ENCODE measurements around the gene P4HB. TPM values are rescaled to one million over a fixed set of nuclear protein-coding genes. Genes with fewer than 3 reads are reported as not detected.

Gene P4HB
- total and polyA plus RNA-seq, 3 donors from 2014 or later, result 205 to 230 (median 213) TPM

DNA sequence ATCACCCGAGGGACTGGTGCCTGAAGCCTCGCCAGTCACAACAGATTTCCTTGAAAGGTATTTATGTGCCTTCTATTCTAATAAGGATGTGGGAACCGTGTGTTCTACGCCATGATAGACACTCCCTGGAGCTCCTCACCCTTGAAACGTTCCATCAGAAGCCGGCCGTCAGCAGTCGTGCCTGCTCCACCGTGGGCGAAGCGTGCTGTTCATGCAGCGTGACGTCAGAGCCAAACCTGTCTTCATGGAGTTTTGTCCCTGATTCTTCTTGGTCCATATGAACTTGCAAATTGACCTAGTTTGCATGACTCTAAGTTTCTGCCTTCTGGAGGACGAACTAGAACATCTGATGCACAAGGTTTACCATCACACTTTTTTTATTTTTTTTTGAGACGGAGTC is 21.0 kb downstream of the P4HB start:
- intact Hi-C loops (cut with DNase I; ENCODE audit: low total_unique reads), result no loop called here
- Histone ChIP-seq H3K9me3 (no peaks in the 10 kb centered on the region), H3K4me3 (no peak overlapping the region), H3K27me3 (no peaks in the 10 kb centered on the region), H3K4me1 (no peaks in the 10 kb centered on the region), H3K36me3 (ENCODE audit: low read depth, missing control alignments) (no peaks in the 10 kb centered on the region), H3K27ac (no peak overlapping the region)
- TF ChIP-seq, protein P1, sequence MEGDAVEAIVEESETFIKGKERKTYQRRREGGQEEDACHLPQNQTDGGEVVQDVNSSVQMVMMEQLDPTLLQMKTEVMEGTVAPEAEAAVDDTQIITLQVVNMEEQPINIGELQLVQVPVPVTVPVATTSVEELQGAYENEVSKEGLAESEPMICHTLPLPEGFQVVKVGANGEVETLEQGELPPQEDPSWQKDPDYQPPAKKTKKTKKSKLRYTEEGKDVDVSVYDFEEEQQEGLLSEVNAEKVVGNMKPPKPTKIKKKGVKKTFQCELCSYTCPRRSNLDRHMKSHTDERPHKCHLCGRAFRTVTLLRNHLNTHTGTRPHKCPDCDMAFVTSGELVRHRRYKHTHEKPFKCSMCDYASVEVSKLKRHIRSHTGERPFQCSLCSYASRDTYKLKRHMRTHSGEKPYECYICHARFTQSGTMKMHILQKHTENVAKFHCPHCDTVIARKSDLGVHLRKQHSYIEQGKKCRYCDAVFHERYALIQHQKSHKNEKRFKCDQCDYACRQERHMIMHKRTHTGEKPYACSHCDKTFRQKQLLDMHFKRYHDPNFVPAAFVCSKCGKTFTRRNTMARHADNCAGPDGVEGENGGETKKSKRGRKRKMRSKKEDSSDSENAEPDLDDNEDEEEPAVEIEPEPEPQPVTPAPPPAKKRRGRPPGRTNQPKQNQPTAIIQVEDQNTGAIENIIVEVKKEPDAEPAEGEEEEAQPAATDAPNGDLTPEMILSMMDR (IDR thresholded peaks at IDR 0.05), result no peak
- no peak for TF ChIP-seq POLR2A (IDR thresholded peaks at IDR 0.05)
- DNase-seq, result no peak
- 84 to 88% methylated on average over 15 of the region's 15 CpGs for WGBS, 2 donors

- intact Hi-C loops (cut with DNase I; ENCODE audit: low total_unique reads), result no loop called here
- H3K27ac ChIP-seq, result no peak overlapping the region
- H3K4me1 ChIP-seq, result no peaks in the 10 kb centered on the region
- 63 to 66% methylated on average over 17 of the region's 17 CpGs for WGBS, 2 donors
- H3K36me3 ChIP-seq (ENCODE audit: low read depth, missing control alignments), result no peaks in the 10 kb centered on the region
- no peak for DNase-seq
- no peaks in the 10 kb centered on the region for H3K27me3 ChIP-seq
- no peaks in the 10 kb centered on the region for H3K9me3 ChIP-seq
- H3K4me3 ChIP-seq, result no peak overlapping the region
- no peak for TF ChIP-seq POLR2A (IDR thresholded peaks at IDR 0.05)
- TF ChIP-seq, protein P1 (IDR thresholded peaks at IDR 0.05), result no peak
These were observed 21.5 kb downstream of the P4HB start for GRCh38 chr17:81838753-81839255.

- WGBS, 2 donors, result 76 to 79% methylated on average over 8 to 9 of the region's 9 CpGs
- no peaks in the 10 kb centered on the region for H3K27me3 ChIP-seq
- H3K4me3 ChIP-seq, result no peak overlapping the region
- H3K9me3 ChIP-seq, result no peaks in the 10 kb centered on the region
- H3K4me1 ChIP-seq, result no peaks in the 10 kb centered on the region
- H3K27ac ChIP-seq, result no peak overlapping the region
- intact Hi-C loops (cut with DNase I; ENCODE audit: low total_unique reads), result no loop called here
- no peak for TF ChIP-seq POLR2A (IDR thresholded peaks at IDR 0.05)
- TF ChIP-seq, protein P1 (IDR thresholded peaks at IDR 0.05), result no peak
- no peaks in the 10 kb centered on the region for H3K36me3 ChIP-seq (ENCODE audit: low read depth, missing control alignments)
- DNase-seq, result no peak
These were observed 22.7 kb downstream of the P4HB start for GRCh38 chr17:81837641-81838040.

GRCh38 chr17:81834831-81835267 is 25.5 kb downstream of the P4HB start, which contains the start of gene PPP1R27:
PPP1R27 (minus strand) TSS chr17:81835050; CDS start chr17:81834953, 97 bp downstream.
- intact Hi-C loops (cut with DNase I; ENCODE audit: low total_unique reads), result no loop called here
- WGBS, 2 donors, result 87 to 96% methylated on average over 6 to 20 of the region's 26 CpGs
- no peaks in the 10 kb centered on the region for H3K27me3 ChIP-seq

More at GRCh38 chr17:81834831-81835267, 25.5 kb downstream of the P4HB start, which contains the start of gene PPP1R27:
- H3K36me3 ChIP-seq (ENCODE audit: low read depth, missing control alignments), result no peaks in the 10 kb centered on the region
- TF ChIP-seq, protein P1 (IDR thresholded peaks at IDR 0.05), result no peak
- no peak for TF ChIP-seq POLR2A (IDR thresholded peaks at IDR 0.05)
- peaks cover 12% of the 10 kb centered on the region for H3K4me1 ChIP-seq
- H3K27ac ChIP-seq, result peak within 1 kb of the TSS; percentile 81 to 86
- H3K4me3 ChIP-seq, result peak within 1 kb of the TSS in 1 of 2 donors; percentile 79
- no peak for DNase-seq
- H3K9me3 ChIP-seq, result no peaks in the 10 kb centered on the region
